NCI-H187 (cell line): ENCODE data around the gene RPS25.
"Not testable (repeated sequence)": the region's sequence is repeated elsewhere in the genome, so short reads cannot be mapped to it uniquely, and the experiment has no call there.

Source experiments
- DNase-seq, 2 experiments: peaks; one replicate each; lab custom pipeline; 2025; lab: John Stamatoyannopoulos, UW

RPS25 gene

DNA sequence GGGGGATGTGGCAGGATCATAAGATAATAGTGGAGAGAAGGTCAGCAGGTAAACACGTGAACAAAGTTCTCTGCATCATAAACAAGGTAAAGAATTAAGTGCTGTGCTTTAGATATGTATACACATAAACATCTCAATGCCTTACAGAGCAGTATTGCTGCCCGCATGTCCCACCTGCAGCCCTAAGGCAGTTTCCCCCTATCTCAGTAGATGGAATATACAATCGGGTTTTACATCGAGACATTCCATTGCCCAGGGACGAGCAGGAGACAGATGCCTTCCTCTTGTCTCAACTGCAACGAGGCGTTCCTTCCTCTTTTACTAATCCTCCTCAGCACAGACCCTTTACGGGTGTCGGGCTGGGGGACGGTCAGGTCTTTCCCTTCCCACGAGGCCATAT, 21.3 kb upstream of the RPS25 start:
- DNase-seq = not testable (repeated sequence)

DNA sequence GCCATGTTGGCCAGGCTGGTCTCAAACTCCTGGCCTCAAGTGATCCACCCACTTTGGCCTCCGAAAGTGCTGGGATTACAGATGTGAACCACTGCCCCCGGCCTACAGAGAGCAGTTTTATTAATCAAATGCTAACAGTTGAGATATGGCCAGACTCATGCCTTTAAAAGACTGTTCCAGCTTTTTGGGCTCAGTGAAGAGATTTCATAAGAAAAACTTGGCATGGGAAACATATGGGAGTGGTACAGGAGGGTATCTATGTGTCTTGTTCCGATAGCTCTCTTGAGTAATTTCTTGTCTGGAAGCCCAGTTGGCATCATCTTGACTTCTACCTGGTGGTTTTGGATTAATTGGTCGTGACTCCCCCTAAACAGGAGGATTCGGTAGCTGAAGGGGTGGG, 20.7 kb upstream of the RPS25 start:
- no peak for DNase-seq

DNA sequence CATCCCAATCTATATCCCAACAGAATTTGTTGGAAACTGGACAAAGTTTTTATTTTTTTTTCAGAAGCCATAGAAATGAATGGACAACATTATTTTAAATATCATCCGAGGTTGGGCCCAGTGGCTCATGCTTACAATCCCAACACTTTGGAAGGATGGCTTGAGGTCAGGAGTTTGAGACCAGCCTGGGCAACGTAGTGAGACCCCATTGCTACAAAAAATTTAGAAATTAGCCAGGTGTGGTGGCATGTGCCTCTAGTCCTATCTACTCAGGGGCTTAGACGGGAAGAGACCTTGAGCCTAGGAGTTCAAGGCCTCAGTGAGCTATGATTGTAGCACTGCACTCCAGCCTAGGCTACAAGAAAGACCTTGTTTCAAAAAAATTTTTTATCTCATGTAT, 16.7 kb upstream of the RPS25 start:
- DNase-seq = no peak

DNA sequence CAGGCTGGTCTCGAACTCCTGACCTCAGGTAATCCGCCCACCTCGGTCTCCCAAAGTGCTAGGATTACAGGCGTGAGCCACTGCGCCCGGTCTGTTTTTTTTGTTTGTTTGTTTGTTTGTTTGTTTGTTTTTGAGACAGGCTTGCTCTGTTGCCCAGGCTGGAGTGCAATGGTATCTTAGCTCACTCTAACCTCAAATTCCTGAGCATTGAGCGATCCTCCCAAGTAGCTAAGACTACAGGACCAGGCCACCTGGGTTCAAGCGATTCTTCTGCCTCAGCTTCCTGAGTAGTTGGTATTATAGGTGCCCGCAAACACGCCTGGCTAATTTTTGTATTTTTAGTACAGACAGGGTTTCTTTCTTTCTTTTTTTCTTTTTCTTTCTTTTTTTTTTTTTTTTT, 15.3 kb upstream of the RPS25 start:
- DNase-seq = not testable (repeated sequence)

DNA sequence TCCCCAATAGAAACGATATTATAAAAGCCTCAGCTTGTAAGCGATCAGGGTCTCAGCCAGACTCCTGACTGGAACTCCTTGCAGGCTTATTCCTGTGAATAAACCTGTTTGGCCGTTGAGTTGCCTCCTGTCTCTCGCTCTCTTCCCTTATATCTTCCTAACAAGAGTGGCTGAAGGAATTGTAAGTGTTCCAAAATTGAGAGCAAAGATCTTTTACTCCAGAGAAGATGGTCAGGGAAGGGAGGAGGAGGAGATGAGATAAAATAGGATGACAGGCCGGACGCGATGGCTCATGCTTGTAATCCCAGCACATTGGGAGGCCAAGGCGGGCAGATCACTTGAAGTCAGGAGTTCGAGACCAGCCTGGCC, 13.8 kb upstream of the RPS25 start:
- DNase-seq = no peak

DNA sequence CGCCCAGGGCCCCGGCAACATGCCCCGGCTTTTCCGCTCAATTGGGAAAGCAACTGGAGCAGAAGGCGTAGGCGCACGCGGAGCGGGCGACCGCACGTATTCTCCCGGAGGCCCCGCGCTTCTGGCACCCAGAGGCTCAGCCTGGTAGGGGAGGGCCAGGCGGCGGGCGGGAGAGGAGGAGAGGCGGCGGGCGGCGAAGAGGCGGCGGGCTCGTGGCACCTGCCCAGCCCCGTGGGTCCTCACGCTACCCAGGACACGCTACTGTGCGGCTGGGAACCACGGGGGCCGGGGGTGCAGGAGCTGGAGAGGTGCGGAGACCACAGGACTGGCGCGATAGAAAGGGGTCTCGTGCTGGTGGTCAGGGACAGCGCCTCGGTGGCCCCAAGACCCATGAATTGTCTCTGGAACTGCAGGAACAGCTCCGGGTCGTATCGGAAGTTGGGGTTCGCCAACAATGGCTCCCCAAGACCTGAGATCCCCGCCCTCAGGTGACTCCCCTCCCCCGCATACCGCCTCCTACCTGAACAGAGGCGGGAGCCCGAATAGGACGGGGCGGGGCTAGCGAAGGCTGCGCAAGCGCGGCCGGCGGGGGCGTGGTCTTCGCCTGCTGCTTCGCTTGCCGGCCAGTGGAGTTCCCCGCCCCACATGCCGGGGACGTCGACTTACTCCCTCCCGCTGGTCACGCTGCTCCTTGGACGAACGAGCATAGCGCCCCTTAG, 12.3 kb upstream of the RPS25 start, which contains the start of gene SLC37A4:
Gene SLC37A4 (minus strand): TSS at position 549 of the 719 bp plus-strand sequence.
- DNase-seq = peak; percentile 97 to 98

DNA sequence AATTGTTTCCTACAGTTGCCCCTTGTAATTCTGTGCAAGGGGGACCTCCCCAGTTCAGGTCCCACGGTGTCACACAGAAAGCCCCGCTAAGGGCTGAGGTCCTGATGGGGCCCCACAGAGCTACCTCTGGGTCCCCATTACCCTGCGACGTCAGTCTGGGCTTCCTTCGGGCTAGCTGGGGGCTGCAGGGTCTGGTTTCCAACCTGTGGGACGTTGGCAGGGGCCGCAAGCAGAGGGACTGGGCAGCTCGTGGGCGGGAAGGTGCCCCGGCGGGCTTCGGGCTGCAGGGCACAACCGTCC, 11.8 kb upstream of the RPS25 start:
- no peak for DNase-seq

DNA sequence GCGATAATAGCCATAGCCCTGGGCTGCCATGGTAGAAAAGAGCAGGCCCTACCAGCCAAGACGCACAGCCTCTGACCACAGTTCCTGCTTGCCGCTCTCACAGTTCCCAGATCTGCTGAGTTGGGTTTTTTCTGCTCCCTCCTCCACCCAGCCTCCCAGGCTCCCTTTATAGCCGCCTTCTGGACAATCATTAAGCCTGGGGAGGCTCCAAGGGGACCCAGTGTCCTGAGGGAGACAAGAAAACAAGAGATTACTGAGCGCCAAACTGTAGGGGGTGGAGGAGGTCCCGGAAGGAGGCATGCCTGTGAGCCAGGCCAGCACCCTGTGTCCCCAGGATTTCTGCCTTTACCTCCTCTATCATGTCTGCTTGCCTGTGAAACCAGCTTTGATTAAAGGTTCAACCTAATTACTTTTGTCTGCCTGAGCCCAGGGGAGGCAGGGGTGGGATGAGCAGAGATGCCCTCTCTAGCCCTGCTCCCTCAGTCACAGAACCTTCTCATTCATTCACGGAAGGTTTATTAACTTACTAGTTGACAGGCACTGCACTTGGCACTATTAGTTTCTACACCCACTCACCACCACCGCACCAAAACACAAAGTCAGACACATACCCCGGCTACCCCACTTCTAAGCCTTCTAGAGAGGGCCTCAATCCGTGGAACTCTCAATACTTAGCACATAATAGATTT, 11.3 kb upstream of the RPS25 start:
- DNase-seq = no peak

DNA sequence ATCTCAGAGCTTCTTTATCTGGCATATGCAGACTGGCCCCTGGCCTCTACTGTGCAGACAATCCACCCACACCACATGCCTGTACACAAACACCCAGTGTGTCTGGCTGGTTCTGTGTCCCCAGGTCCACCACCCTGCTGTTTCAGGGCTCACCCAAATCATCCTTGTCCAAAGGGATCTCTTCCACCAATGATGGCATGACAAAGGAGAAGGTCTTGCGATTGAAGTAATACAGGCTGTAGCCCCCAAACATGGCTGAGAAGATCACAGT, 10.9 kb upstream of the RPS25 start:
- no peak for DNase-seq

DNA sequence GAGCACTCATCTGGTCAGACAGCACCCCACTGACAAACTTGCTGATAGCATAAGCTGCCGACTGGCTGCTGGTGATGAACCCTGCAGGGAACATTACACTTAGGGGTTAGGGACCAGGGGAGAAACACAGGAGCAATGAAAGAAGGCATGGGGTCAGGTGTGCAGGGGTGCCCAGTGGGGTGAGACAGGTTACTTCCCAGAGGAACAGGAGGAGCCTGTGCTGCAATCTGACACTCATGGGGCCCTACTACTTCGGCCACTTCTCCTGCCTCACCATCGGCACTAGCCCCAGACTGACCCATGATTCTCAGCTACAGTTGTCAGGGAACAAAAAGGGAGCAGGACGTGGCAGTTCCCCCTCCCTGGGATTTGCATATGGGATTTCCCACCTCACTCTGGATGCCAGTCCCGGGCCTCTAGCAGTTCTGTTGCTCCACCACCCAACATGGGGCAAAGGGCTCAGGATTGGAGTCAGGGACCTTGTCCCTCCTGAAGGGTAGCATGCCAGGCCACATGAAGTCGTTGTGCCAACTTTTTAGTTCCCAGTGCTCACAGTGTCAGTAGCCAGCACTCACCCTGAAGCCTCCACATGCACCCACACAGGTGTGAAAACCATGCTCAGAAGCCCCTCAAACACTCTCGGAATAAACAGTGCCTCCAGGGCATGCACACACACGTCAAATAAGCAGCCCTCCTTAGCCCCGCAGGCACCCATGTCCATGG, 10.4 kb upstream of the RPS25 start:
- DNase-seq = no peak

DNA sequence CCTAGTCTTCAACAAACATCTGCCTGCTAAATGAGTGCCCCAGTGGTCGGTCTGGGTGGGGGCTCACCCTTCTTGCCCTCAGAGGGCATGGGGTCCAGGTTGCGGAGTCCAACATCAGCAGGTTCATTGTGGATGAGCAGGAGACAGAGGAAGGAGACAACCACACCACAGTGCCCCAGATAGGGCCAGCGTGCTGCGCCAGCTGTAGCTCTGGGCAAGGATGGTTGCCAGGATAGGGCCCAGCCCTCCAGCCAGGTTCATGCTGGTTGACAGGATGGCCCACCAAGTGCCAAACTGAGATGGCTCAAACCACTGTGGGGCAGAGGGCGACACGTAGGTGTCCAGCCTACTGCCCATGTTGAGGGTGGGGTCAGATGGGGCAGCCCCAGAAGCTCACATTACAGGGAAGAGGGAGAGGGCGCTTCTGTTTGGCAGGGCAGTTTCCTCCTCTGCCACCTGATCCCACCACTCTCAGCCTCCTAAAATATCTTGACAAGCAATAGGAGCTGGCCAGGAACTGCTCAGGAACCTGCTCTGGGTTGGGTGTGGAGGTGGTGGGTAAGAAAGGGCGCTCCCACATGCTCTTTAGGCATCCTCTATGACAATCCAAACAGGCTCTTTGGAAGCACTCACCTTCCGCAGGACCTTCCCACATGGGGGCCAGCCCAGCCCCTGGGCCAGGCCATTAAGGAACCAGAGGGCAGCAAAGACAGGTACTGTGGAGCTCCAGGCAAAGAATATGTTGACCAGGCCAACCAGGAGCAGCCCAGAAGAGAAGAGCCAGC, 9.6 kb upstream of the RPS25 start:
- no peak for DNase-seq

DNA sequence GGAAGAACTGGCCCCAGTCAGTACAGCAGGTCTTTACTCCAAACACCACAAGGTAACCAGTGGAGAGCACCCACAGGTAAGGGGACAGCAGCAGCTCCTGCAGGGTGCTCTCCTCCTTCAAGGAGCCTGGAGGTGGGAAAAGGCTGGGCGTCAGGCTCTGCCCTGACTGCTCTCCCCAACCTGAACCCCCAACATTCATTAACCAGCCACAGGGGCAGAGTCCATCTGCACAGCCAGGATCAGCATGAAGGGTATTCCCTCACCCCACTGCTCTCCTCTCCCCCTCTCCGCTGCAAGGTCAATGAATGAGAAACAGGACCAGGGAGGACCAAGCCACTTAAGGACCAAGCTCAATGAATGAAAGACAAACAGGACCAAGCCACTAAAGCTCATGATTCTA, 8.8 kb upstream of the RPS25 start:
- DNase-seq = no peak

DNA sequence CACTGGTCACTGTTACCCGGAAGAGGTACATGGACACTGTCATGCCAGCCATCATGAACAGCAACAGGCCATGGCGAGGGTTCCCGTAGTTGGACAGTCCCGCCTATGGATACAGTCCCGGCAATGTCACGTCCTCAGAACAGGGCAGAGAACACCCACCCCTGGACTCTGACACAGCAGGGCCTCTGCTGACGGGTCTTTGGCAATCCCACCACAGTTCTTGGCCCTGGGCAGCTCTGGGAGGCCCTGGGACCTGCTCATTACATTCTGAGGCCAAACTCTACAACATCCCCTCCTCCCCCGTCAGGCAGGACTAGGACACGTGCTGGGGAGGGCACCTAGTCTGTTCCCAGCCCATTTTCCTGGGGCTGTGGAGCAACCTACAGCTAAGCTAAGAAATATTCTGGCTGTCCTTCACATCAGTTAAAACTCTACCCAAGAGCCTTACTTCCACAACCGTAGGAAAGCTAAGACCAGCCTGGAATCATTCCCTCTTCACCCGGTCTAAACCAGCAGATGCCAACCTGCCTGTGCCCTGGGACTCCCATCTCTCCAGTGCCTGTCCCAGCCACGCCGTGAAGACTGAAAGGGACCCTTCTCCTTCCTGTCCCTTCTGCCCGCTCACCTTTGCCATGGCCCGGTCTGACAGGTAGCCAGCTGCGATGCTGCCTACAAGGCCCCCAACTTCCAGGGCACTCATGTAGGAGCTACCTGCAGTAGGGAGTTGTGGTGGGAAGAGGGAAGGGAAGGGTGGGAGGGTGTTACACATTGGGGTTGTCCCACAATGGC, 8.0 kb upstream of the RPS25 start:
- no peak for DNase-seq

DNA sequence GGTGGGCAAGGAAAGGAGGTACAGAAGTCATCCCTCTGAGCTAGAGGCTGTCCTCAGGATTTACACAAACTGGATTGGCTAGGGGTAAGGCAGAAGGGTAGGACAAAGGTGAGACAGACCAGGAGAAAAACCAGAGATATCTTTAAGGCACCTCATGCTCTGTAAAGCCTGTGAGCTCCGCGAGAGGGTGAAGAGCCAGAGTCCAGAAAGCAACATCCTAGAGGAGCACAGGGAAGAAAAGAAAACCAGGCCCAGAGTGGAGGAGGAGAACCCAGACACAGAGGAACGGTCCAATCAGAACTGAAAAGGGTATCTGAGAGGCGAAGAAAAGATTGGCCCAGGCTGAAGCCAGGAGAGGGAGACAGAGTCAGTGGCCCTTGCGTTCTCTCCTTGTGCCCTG, 7.4 kb upstream of the RPS25 start:
- no peak for DNase-seq

DNA sequence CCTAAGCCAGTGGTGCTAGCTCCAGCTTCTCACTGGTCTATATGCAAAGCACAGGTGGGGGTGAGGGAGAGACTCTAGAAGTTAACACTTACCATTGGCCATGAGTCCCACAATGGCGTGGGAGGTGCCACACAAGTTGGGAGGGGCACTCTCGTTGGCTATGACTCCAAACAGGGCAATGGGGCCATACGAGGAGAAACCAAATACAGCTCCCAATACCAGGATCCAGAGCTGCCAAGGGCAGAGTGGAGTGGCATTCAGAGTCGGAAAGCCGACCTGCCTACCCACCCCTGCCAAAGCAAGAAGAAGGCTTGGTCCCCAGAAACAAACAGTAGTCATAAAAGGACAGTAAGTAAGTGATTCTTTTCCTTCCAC, 6.9 kb upstream of the RPS25 start:
- DNase-seq = no peak

DNA sequence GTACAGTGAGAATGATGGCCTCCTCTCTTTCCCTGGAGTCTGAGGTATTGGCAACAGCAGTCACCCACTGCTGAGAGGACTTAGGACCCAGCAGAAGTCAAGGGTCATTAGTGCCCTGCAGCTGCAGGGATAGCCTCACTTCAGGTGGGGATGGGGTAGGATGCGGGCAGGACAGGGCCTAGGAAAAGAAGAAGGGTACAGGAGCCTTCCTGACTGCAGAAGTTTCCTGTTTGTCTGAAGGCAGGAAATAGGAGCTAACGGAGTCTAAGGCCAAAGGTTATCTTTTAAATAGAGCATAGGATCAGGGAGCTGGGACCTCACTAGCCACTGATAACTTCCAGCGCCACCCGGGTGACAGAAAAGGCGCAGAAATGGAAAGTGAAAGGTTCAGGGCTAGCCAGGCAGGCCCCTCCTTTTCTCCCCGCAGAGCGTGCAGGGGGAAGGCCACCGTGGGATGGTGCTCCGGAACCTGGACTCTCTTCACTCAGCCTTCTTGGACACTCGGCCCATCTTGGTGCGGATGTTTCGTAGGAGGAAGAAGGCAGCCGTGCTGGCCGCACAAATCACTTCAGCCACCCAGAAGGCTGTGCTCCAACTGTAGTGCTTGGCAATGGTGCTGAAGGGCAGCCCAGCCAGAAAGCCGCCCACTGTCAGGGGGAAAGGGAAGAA, 6.4 kb upstream of the RPS25 start:
- no peak for DNase-seq

DNA sequence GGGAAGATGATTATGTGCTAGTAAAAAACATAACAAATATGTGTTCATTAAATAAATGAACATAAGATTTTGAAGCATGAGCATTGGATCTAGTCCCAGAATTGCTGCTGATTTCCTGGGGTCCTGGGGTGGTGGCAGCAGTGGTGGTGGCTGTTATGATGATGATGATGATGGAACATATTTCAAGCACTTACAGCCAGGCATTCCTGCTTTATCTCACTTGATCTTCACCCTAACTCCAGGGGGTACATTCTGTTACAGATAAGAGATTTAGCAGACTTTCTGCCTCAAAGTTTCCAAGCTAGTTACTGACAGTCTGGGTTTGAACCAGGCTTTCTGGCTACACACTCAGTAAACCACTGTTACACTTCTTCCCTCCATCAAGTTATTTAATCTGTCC, 5.6 kb upstream of the RPS25 start:
- DNase-seq = no peak

DNA sequence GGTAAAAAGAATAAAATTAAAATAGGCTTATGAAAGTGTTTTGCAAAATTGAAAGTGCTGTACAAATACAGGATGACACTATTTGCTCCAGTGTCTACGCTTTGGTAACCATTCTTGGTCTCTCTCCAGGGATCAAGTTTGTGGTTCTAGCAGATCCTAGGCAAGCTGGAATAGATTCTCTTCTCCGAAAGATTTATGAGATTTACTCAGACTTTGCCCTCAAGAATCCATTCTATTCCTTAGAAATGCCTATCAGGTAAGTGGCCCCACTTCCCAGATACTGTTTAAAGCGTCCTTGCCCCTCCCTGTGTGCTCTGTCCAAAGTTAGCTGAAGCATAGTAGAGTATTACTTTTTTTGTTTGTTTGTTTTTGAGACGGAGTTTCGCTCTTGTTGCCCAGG, 3.5 kb upstream of the RPS25 start:
- DNase-seq = no peak

DNA sequence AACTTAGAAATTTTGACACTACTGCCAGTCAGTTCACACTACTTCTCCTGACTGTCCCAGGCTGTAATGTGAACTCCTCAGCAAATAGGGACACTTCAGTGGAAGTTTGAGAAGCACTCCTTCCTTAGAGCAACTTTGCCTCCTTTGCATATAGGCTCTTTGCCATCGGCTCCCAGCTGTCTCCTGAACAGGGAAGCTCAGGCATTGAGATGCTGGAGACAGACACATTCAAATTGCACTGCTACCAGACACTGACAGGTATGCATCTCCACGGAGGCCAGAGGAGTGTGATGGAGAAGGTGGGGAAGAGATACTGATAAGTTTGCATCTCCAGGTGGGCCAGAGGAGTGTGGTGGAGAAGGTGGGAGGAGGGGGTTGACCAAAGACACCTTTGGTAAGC, 1.9 kb upstream of the RPS25 start:
- no peak for DNase-seq

DNA sequence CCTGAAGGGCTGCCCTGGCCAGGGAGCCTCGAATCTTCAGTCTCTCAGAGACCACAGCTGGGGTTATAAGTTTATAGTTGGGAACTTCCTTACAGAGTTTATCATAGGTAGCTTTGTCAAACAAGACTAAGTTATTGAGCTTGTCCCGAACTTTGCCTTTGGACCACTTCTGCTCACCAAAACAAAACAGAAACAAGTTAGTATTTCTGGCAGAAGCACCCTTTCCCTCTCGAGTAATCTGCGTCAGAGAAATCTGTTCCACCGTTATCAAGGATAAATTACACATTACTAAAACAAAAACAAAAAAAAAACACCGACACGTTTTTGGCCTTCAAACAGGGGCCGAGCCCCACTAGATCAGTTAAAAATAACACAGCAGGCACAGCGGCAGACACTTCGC, 766 bp downstream of the RPS25 start:
- DNase-seq = not testable (repeated sequence)

DNA sequence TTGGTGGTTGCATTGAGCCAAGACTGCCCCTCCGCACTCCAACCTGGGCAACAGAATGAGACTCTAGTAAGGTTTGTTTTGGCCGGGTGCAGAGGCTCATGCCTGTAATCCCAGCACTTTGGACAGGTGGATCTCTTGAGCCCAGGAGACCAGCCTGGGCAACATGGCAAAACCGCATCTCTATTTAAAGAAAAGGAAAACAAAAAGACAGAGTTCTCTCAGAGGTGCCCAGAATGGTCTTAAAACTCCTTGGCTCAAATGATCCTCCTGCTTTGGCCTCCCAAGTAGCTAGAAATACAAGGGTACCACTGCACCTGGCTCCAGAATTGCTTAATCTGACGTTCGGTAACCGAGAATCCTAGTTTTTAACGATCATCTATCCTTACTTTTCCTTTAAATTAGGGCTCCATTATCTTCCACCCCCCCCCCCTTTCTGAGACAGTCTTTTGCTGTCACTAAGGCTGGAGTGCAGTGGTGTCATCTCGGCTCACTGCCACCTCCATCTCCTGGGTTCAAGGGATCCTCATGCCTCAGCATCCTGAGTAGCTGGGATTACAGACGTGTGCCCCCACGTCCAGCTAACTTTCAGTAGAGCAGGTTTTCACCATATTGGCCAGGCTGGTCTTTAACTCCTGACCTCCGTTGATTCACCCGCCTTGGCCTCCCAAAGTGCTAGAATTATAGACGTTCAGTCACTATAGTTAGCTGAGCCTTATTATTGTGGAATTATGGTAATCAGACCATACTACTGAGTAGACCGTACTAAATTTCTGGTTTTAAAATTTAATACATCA, 1.7 kb downstream of the RPS25 start:
- DNase-seq = no peak
